Measurements from ENCODE around the gene KATNBL1.

Gene KATNBL1

DNA sequence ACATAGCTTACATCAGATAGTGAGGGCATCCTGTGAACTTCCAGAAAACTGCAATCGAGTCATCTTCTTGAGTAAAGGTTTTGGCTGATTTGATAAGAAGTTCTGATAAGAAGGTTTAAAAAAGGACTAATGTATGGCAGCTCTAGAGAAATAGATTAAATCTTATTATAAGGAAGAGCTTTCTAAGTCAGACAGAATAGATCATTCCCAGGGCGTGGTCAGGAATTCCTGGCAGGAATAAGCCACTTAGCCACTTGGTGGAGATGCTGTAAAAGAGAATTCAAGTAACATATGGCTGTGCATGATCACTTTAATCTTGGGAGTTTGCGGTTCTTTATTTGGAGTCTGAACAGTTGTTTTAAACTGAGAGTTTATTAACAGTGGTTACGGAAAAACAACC, 90.6 kb downstream of the KATNBL1 start:
- ChIA-PET CTCF (interaction anchor here (0.7 to 1.0 kb wide), 2 partner anchors 9 kb away, joined by 3 read pairs; no protein-coding TSS in a partner anchor), POLR2A (no interaction called here)
- TF ChIP-seq LEF1 (IDR thresholded peaks at IDR 0.05; ENCODE audit: borderline replicate concordance): no peak
- TF ChIP-seq FOXA1 (IDR thresholded peaks at IDR 0.05): no peak
- TF ChIP-seq HDGF (IDR thresholded peaks at IDR 0.05; ENCODE audit: borderline replicate concordance): no peak
- TF ChIP-seq, protein P1, sequence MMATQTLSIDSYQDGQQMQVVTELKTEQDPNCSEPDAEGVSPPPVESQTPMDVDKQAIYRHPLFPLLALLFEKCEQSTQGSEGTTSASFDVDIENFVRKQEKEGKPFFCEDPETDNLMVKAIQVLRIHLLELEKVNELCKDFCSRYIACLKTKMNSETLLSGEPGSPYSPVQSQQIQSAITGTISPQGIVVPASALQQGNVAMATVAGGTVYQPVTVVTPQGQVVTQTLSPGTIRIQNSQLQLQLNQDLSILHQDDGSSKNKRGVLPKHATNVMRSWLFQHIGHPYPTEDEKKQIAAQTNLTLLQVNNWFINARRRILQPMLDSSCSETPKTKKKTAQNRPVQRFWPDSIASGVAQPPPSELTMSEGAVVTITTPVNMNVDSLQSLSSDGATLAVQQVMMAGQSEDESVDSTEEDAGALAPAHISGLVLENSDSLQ (IDR thresholded peaks at IDR 0.05): no peak
- TF ChIP-seq FOXM1 (IDR thresholded peaks at IDR 0.05; ENCODE audit: borderline replicate concordance): no peak
- TF ChIP-seq ELF4 (IDR thresholded peaks at IDR 0.05): no peak
- no peak for TF ChIP-seq SP1 (IDR thresholded peaks at IDR 0.05)
- no peak for TF ChIP-seq FOXK2 (IDR thresholded peaks at IDR 0.05)
- no peak for TF ChIP-seq CTBP1 (IDR thresholded peaks at IDR 0.05; ENCODE audit: borderline replicate concordance)
- no peak for TF ChIP-seq L3MBTL2 (conservative IDR thresholded peaks at IDR 0.05)
- no peak for TF ChIP-seq ZNF384 (IDR thresholded peaks at IDR 0.05)
- TF ChIP-seq SUZ12 (IDR thresholded peaks at IDR 0.05): no peak
- TF ChIP-seq BHLHE40 (IDR thresholded peaks at IDR 0.05; ENCODE audit: borderline replicate concordance): no peak
- no peak for TF ChIP-seq NFRKB (IDR thresholded peaks at IDR 0.05)
- TF ChIP-seq TARDBP (IDR thresholded peaks at IDR 0.05): no peak
- TF ChIP-seq ARNT (IDR thresholded peaks at IDR 0.05): no peak
- DNase-seq (ENCODE audit: extremely low spot score): no peak

DNA sequence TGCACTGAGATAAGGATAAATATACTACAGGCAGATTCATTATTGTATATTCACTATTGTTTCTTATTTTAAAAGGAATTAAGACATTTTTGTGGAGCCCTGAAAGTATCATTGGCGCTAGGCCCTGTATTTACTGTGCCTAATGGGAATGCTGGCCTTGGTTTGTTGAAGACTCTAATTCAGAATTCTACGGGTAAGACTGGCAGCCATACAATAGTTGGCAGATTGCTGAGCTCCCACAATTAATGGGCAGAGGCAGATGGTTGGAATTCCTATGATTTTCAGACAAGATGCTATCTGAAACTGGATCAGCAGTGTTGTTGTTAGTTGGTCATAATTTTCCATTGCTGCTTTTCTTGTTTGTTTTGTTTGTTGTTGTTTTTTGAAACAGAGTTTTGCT, 93.3 kb downstream of the KATNBL1 start:
- ChIA-PET CTCF (no interaction called here), POLR2A (no interaction called here)
- DNase-seq (ENCODE audit: extremely low spot score): no peak
- TF ChIP-seq, protein P1 (IDR thresholded peaks at IDR 0.05): no peak
- TF ChIP-seq TARDBP (IDR thresholded peaks at IDR 0.05) (no peak), FOXA1 (IDR thresholded peaks at IDR 0.05) (no peak), LEF1 (IDR thresholded peaks at IDR 0.05; ENCODE audit: borderline replicate concordance) (no peak), FOXK2 (IDR thresholded peaks at IDR 0.05) (no peak), HDGF (IDR thresholded peaks at IDR 0.05; ENCODE audit: borderline replicate concordance) (no peak), FOXM1 (IDR thresholded peaks at IDR 0.05; ENCODE audit: borderline replicate concordance) (no peak), NFRKB (IDR thresholded peaks at IDR 0.05) (no peak), SUZ12 (IDR thresholded peaks at IDR 0.05) (no peak), SP1 (IDR thresholded peaks at IDR 0.05) (no peak)

- CTCF ChIA-PET: no interaction called here
- POLR2A ChIA-PET: no interaction called here
- TF ChIP-seq FOXK2 (IDR thresholded peaks at IDR 0.05) (no peak), TARDBP (IDR thresholded peaks at IDR 0.05) (no peak), ZNF384 (IDR thresholded peaks at IDR 0.05) (no peak), SUZ12 (IDR thresholded peaks at IDR 0.05) (no peak), SP1 (IDR thresholded peaks at IDR 0.05) (no peak), FOXM1 (IDR thresholded peaks at IDR 0.05; ENCODE audit: borderline replicate concordance) (no peak), ARNT (IDR thresholded peaks at IDR 0.05) (no peak), HDGF (IDR thresholded peaks at IDR 0.05; ENCODE audit: borderline replicate concordance) (no peak), LEF1 (IDR thresholded peaks at IDR 0.05; ENCODE audit: borderline replicate concordance) (no peak), CTBP1 (IDR thresholded peaks at IDR 0.05; ENCODE audit: borderline replicate concordance) (no peak), NFRKB (IDR thresholded peaks at IDR 0.05) (no peak), FOXA1 (IDR thresholded peaks at IDR 0.05) (no peak)
- TF ChIP-seq, protein P1 (IDR thresholded peaks at IDR 0.05): no peak
- no peak for DNase-seq (ENCODE audit: extremely low spot score)
Measured at GRCh38 chr15:34114739-34115138, 95.2 kb downstream of the KATNBL1 start.

GRCh38 chr15:34114215-34114614, 95.7 kb downstream of the KATNBL1 start:
- CTCF ChIA-PET: no interaction called here
- POLR2A ChIA-PET: no interaction called here

GRCh38 chr15:34111488-34111887, 98.4 kb downstream of the KATNBL1 start:
- ChIA-PET POLR2A (no interaction called here), CTCF (interaction anchor here (0.7 to 2.8 kb wide), 4 partner anchors 9 to 476 kb away, joined by 4 to 13 read pairs (median 6); partner anchors contain the start of gene KATNBL1)
- DNase-seq (ENCODE audit: extremely low spot score): no peak
- TF ChIP-seq ELF4 (IDR thresholded peaks at IDR 0.05) (no peak), ARNT (IDR thresholded peaks at IDR 0.05) (no peak), FOXA1 (IDR thresholded peaks at IDR 0.05) (no peak), FOXM1 (IDR thresholded peaks at IDR 0.05; ENCODE audit: borderline replicate concordance) (no peak), FOXK2 (IDR thresholded peaks at IDR 0.05) (no peak), ZNF384 (IDR thresholded peaks at IDR 0.05) (no peak), SP1 (IDR thresholded peaks at IDR 0.05) (no peak), HDGF (IDR thresholded peaks at IDR 0.05; ENCODE audit: borderline replicate concordance) (no peak), SUZ12 (IDR thresholded peaks at IDR 0.05) (no peak), TARDBP (IDR thresholded peaks at IDR 0.05) (no peak), LEF1 (IDR thresholded peaks at IDR 0.05; ENCODE audit: borderline replicate concordance) (no peak), L3MBTL2 (conservative IDR thresholded peaks at IDR 0.05) (no peak)

More at GRCh38 chr15:34114215-34114614, 95.7 kb downstream of the KATNBL1 start:
- TF ChIP-seq ARNT (IDR thresholded peaks at IDR 0.05): no peak
- no peak for TF ChIP-seq CTBP1 (IDR thresholded peaks at IDR 0.05; ENCODE audit: borderline replicate concordance)
- no peak for TF ChIP-seq BHLHE40 (IDR thresholded peaks at IDR 0.05; ENCODE audit: borderline replicate concordance)
- no peak for TF ChIP-seq FOXM1 (IDR thresholded peaks at IDR 0.05; ENCODE audit: borderline replicate concordance)
- TF ChIP-seq, protein P1 (IDR thresholded peaks at IDR 0.05): no peak
- no peak for TF ChIP-seq FOXK2 (IDR thresholded peaks at IDR 0.05)
- TF ChIP-seq TARDBP (IDR thresholded peaks at IDR 0.05): no peak
- no peak for TF ChIP-seq ZNF384 (IDR thresholded peaks at IDR 0.05)
- TF ChIP-seq L3MBTL2 (conservative IDR thresholded peaks at IDR 0.05): no peak
- TF ChIP-seq LEF1 (IDR thresholded peaks at IDR 0.05; ENCODE audit: borderline replicate concordance): no peak
- no peak for TF ChIP-seq FOXA1 (IDR thresholded peaks at IDR 0.05)
- no peak for TF ChIP-seq NFRKB (IDR thresholded peaks at IDR 0.05)
- no peak for TF ChIP-seq HDGF (IDR thresholded peaks at IDR 0.05; ENCODE audit: borderline replicate concordance)
- no peak for TF ChIP-seq SP1 (IDR thresholded peaks at IDR 0.05)
- no peak for TF ChIP-seq ELF4 (IDR thresholded peaks at IDR 0.05)
- TF ChIP-seq SUZ12 (IDR thresholded peaks at IDR 0.05): no peak
- DNase-seq (ENCODE audit: extremely low spot score): no peak
